ENCODE measurements around the gene CDY2B. TPM values are rescaled to one million over a fixed set of nuclear protein-coding genes. Genes with fewer than 3 reads are reported as not detected.
"Not testable (repeated sequence)": the region's sequence is repeated elsewhere in the genome, so short reads cannot be mapped to it uniquely, and the experiment has no call there.

Gene CDY2B
- total RNA-seq, 8 experiments from 2014 or later = not detected

GRCh38 chrY:17832149-17832548 lies 47.9 kb downstream of the CDY2B start:
- H3K27ac ChIP-seq; H3K4me1 ChIP-seq (replicated peaks in 1 of 2); H3K4me3 ChIP-seq; in situ Hi-C loops (cut with MboI; ENCODE audit: low pct_unique_long_range_greater_than_20kb in 2 of 9, low sequenced_read_pairs in 9 of 9, unreplicated experiment in 9 of 9): not testable (repeated sequence)
- WGBS, 10 experiments = no CpG with 5 or more reads among the region's 12 CpGs
- ATAC-seq (replicated peaks in 6 of 8) = peak in 1 of 8 experiments; percentile 22

Other genes with a start within 250 kb of the CDY2B start
- gene CDY2A, start 145.6 kb upstream of the CDY2B start, total RNA-seq = not detected